GM19468 (cell line): ENCODE data around the gene TAAR9.

Experiments used
- ATAC-seq: cut with Tn5 transposase; IDR thresholded peaks from one replicate; pipeline ENCODE4 v1.9.1; 2021; ENCODE audit warnings: mild to moderate bottlenecking, moderate library complexity, moderate number of reproducible peaks; ENCODE audit not compliant: unreplicated experiment; ENCODE audit errors: extremely low read depth

The TAAR9 gene

DNA sequence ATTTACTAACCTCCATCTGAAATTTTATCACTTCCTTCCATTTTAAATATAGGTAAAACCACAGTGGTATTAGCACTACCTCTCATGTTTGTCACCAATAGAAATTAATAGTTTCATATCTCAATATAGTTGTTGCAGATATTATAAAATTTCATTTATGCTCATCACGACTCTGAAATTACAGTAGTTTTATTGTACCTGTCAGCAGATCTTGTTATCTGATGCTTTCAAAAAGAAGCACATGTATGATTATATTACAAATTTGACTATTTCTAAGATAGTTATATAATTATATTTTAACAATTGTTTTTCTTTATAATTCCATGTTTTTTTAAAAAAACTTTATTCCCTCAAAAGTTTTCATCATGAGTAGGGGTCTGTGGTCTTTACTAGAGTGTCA, 46.6 kb downstream of the TAAR9 start:
- ATAC-seq, result no peak

DNA sequence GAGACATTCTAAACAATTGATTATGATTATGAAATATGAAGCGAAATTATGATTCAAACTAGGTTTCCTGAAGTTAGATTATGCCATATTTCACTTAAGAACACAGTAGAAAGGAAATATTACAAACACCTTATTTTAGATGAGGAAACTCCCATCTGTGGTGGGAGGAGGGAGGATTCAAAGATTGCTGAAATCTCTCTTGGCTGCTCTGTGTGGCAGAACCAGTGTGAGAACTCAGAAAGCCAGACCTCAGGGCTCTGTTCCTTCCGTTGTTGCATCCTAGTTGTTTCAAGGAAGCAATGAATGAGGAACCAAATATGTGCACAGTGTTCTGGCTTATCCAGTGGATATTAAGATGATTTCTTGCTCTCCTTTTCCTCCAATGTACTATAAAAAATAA, 49.3 kb downstream of the TAAR9 start:
- ATAC-seq, result no peak
